Neuronal stem cell (in vitro differentiated cells): ENCODE results near the gene KIAA1586.

Experiments
- DNase-seq: peaks from one replicate; pipeline ENCODE4 v3.0.0-alpha.2; 2013; ENCODE audit warnings: low spot score
- H2AFZ ChIP-seq: one replicate; pipeline ENCODE4 v1.6.1; 2013; ENCODE audit warnings: mild to moderate bottlenecking, low read length, inconsistent platforms
- H2AK5ac ChIP-seq: 2 replicates; pipeline ENCODE4 v1.6.1; 2013; ENCODE audit warnings: low read depth, mild to moderate bottlenecking, inconsistent platforms, low read length, moderate library complexity, mixed read lengths
- H2BK120ac ChIP-seq: 2 replicates; pipeline ENCODE4 v1.6.1; 2013; ENCODE audit warnings: low read depth, mild to moderate bottlenecking, inconsistent platforms, low read length, moderate library complexity, mixed read lengths
- H2BK12ac ChIP-seq: one replicate; pipeline ENCODE4 v1.6.1; 2013; ENCODE audit warnings: low read length, inconsistent platforms
- H2BK15ac ChIP-seq: 2 replicates; pipeline ENCODE4 v1.6.1; 2013; ENCODE audit warnings: mild to moderate bottlenecking, low read length, inconsistent platforms, mixed read lengths
- H2BK5ac ChIP-seq: one replicate; pipeline ENCODE4 v1.6.1; 2013; ENCODE audit warnings: inconsistent platforms, mild to moderate bottlenecking, low read length, moderate library complexity
- H3K14ac ChIP-seq: one replicate; pipeline ENCODE4 v1.6.1; 2013; ENCODE audit warnings: low read length, inconsistent platforms
- H3K18ac ChIP-seq: 2 replicates; pipeline ENCODE4 v1.6.1; 2013; ENCODE audit warnings: low read length, inconsistent platforms
- H3K23ac ChIP-seq: 2 replicates; pipeline ENCODE4 v1.6.1; 2013; ENCODE audit warnings: low read depth, mild to moderate bottlenecking, mixed read lengths, low read length, inconsistent platforms; ENCODE audit not compliant: poor library complexity
- H3K27ac ChIP-seq: replicated peaks from 3 replicates; pipeline ENCODE4 v1.5.1; 2013; ENCODE audit warnings: low read length, inconsistent platforms
- H3K27me3 ChIP-seq, 3 experiments: 2 replicates each; pipeline ENCODE4 v1.6.1; 2013; ENCODE audit warnings: low read length in 3 of 3, mild to moderate bottlenecking in 2 of 3, inconsistent platforms in 1 of 3, low read depth in 1 of 3, mixed read lengths in 1 of 3, moderate library complexity in 1 of 3; ENCODE audit not compliant: control insufficient read depth in 3 of 3, insufficient read depth in 3 of 3
- H3K36me3 ChIP-seq, 2 donors: replicated peaks in 1 of 2; 2 replicates each; pipeline ENCODE4 v1.6.1; 2013; ENCODE audit warnings: low read length in 2 of 2; ENCODE audit not compliant: control insufficient read depth in 2 of 2, insufficient read depth in 2 of 2
- H3K4ac ChIP-seq: 2 replicates; pipeline ENCODE4 v1.6.1; 2013; ENCODE audit warnings: inconsistent platforms, mild to moderate bottlenecking, low read length, moderate library complexity
- H3K4me1 ChIP-seq, 2 donors: 1 replicate in 1 of 2; 2 replicates in 1 of 2; pipeline ENCODE4 v1.6.1; 2013; ENCODE audit warnings: low read length in 2 of 2, low read depth in 1 of 2; ENCODE audit not compliant: control insufficient read depth in 2 of 2, insufficient read depth in 1 of 2
- H3K4me2 ChIP-seq: one replicate; pipeline ENCODE4 v1.6.1; 2013; ENCODE audit warnings: mild to moderate bottlenecking, low read length, inconsistent platforms; ENCODE audit not compliant: insufficient read depth, poor library complexity, severe bottlenecking
- H3K4me3 ChIP-seq, 2 donors: 2 replicates each; pipeline ENCODE4 v1.5.1; 2013; ENCODE audit warnings: low read length in 2 of 2, mild to moderate bottlenecking in 2 of 2, inconsistent platforms in 1 of 2, moderate library complexity in 1 of 2
- H3K79me1 ChIP-seq: one replicate; pipeline ENCODE4 v1.6.1; 2013; ENCODE audit warnings: low read depth, mild to moderate bottlenecking, inconsistent platforms, low read length, moderate library complexity
- H3K9ac ChIP-seq: one replicate; pipeline ENCODE4 v1.6.1; 2013; ENCODE audit warnings: mild to moderate bottlenecking, low read depth, low read length, inconsistent platforms; ENCODE audit not compliant: poor library complexity
- H3K9me3 ChIP-seq, 2 donors: replicated peaks in 1 of 2; 2 replicates each; pipeline versions ENCODE3 to v1.6.1; 2013; ENCODE audit warnings: low read length in 2 of 2, mild to moderate bottlenecking in 2 of 2, inconsistent platforms in 1 of 2, low read depth in 1 of 2, mixed read lengths in 1 of 2, moderate library complexity in 1 of 2; ENCODE audit not compliant: control insufficient read depth in 2 of 2, insufficient read depth in 1 of 2
- H4K8ac ChIP-seq: one replicate; pipeline ENCODE4 v1.6.1; 2013; ENCODE audit warnings: low read depth, mild to moderate bottlenecking, inconsistent platforms, low read length, moderate library complexity
- H4K91ac ChIP-seq: one replicate; pipeline ENCODE4 v1.6.1; 2013; ENCODE audit warnings: low read length, low read depth, mild to moderate bottlenecking, inconsistent platforms; ENCODE audit not compliant: poor library complexity
- WGBS, 2 donors: extraction: QIAGEN DNeasy Blood & Tissue Kit; methylation state at CpG; one replicate each; pipeline ENCODE4 v1.1.7; 2013; ENCODE audit warnings: missing lambda C conversion rate in 2 of 2, mixed read lengths in 1 of 2; ENCODE audit not compliant: insufficient read length in 2 of 2, insufficient replicate concordance in 1 of 2; ENCODE audit errors: extremely low coverage in 2 of 2; 5-methylcytosine and 5-hydroxymethylcytosine counted together

KIAA1586 gene

GRCh38 chr6:57074383-57074782 lies 27.9 kb downstream of the KIAA1586 start:
- Histone ChIP-seq H2BK15ac (no peak overlapping the region), H4K91ac (no peak overlapping the region), H3K14ac (no peak overlapping the region), H2AK5ac (no peak overlapping the region), H2BK12ac (no peak overlapping the region), H3K4ac (no peak overlapping the region), H3K4me1 (peaks cover 0 to 7% of the 10 kb centered on the region in 2 donors), H2BK120ac (no peak overlapping the region), H3K9ac (no peak overlapping the region), H2AFZ (no peak overlapping the region), H3K18ac (no peak overlapping the region), H3K23ac (no peak overlapping the region), H3K79me1 (no peaks in the 10 kb centered on the region), H3K36me3 (peaks cover under 1 to 11% of the 10 kb centered on the region in 2 donors), H2BK5ac (no peak overlapping the region), H4K8ac (no peak overlapping the region), H3K27me3 (no peaks in the 10 kb centered on the region), H3K4me3 (no peak overlapping the region), H3K4me2 (no peak overlapping the region), H3K9me3 (peaks cover 0 to 9% of the 10 kb centered on the region in 2 donors), H3K27ac (no peak overlapping the region)
- no peak for DNase-seq
- WGBS, 2 donors = no CpG with 5 or more reads among the region's 8 CpGs

GRCh38 chr6:57075092-57075491 lies 28.6 kb downstream of the KIAA1586 start:
- Histone ChIP-seq H2BK15ac (no peak overlapping the region), H3K4me2 (no peak overlapping the region), H3K27me3 (no peaks in the 10 kb centered on the region), H3K36me3 (peaks cover 1 to 9% of the 10 kb centered on the region in 2 donors), H4K8ac (no peak overlapping the region), H3K9ac (no peak overlapping the region), H3K4me1 (peaks cover 0 to 6% of the 10 kb centered on the region in 2 donors), H3K79me1 (no peaks in the 10 kb centered on the region), H2BK12ac (no peak overlapping the region), H3K27ac (no peak overlapping the region), H3K14ac (no peak overlapping the region), H2AK5ac (no peak overlapping the region), H2AFZ (no peak overlapping the region), H3K23ac (no peak overlapping the region), H4K91ac (no peak overlapping the region), H2BK5ac (no peak overlapping the region), H3K9me3 (peaks cover 0 to 9% of the 10 kb centered on the region in 2 donors), H3K4ac (no peak overlapping the region), H3K4me3 (no peak overlapping the region), H3K18ac (no peak overlapping the region), H2BK120ac (no peak overlapping the region)
- no peak for DNase-seq

GRCh38 chr6:57078531-57079207 lies 32.2 kb downstream of the KIAA1586 start:
- H3K18ac ChIP-seq = no peak overlapping the region
- no peak overlapping the region for H3K14ac ChIP-seq
- no peak overlapping the region for H2AK5ac ChIP-seq
- H3K79me1 ChIP-seq = no peaks in the 10 kb centered on the region
- no peak overlapping the region for H3K23ac ChIP-seq
- H3K9ac ChIP-seq = no peak overlapping the region
- H2BK12ac ChIP-seq = no peak overlapping the region
- no peak overlapping the region for H3K4ac ChIP-seq
- H3K9me3 ChIP-seq = peaks cover 3 to 9% of the 10 kb centered on the region in 2 donors
- no peak overlapping the region for H4K8ac ChIP-seq
- no peak overlapping the region for H3K27ac ChIP-seq
- H2BK5ac ChIP-seq = no peak overlapping the region
- H3K27me3 ChIP-seq = no peaks in the 10 kb centered on the region
- H2BK120ac ChIP-seq = no peak overlapping the region
- H3K4me1 ChIP-seq = peaks cover 0 to 2% of the 10 kb centered on the region in 2 donors
- no peak overlapping the region for H3K4me3 ChIP-seq
- H2AFZ ChIP-seq = no peak overlapping the region
- H2BK15ac ChIP-seq = no peak overlapping the region
- H3K36me3 ChIP-seq = peaks cover 1 to 7% of the 10 kb centered on the region in 2 donors
- H4K91ac ChIP-seq = no peak overlapping the region
- no peak for DNase-seq
- no peak overlapping the region for H3K4me2 ChIP-seq
- no CpG with 5 or more reads among the region's 1 CpG for WGBS, 2 donors

- Histone ChIP-seq H2BK12ac (no peak overlapping the region), H3K23ac (no peak overlapping the region), H2BK120ac (no peak overlapping the region), H3K18ac (no peak overlapping the region), H2BK15ac (no peak overlapping the region), H4K8ac (no peak overlapping the region), H2AK5ac (no peak overlapping the region), H2BK5ac (no peak overlapping the region), H3K9ac (no peak overlapping the region), H3K9me3 (peaks cover 0 to 3% of the 10 kb centered on the region in 2 donors), H3K4me1 (peaks cover 0 to 4% of the 10 kb centered on the region in 2 donors), H3K27ac (no peak overlapping the region), H3K4me2 (no peak overlapping the region), H3K4ac (no peak overlapping the region), H3K36me3 (no peaks in the 10 kb centered on the region), H4K91ac (no peak overlapping the region), H3K27me3 (no peaks in the 10 kb centered on the region), H3K79me1 (no peaks in the 10 kb centered on the region), H3K4me3 (no peak overlapping the region), H2AFZ (no peak overlapping the region), H3K14ac (no peak overlapping the region)
- no peak for DNase-seq
- no CpG with 5 or more reads among the region's 2 CpGs for WGBS, 2 donors
Observed at GRCh38 chr6:57085471-57085870, 39.0 kb downstream of the KIAA1586 start.
